OCI-LY7 (cell line): ENCODE data around the gene CLPTM1. TPM values are rescaled to one million over a fixed set of nuclear protein-coding genes. Genes with fewer than 3 reads are reported as not detected.

Experiments
- BruUV-seq: library from RNA; stranded (reverse); fragments of 400-500 nt; replicated peaks from 2 replicates; lab custom pipeline; 2021; lab: Mats Ljungman, UMichigan
- CTCF ChIA-PET: fragments of 300-600 bp; sonication (Branson Sonifier 250); formaldehyde crosslinking; loops from one replicate; lab custom pipeline; 2022; ENCODE audit warnings: antibody characterized with exemption; ENCODE audit not compliant: unreplicated experiment; lab: Charles Lee
- POLR2A ChIA-PET: fragments of 300-600 bp; sonication (Branson Sonifier 250); formaldehyde crosslinking; loops from one replicate; lab custom pipeline; 2022; ENCODE audit warnings: antibody characterized with exemption; lab: Charles Lee
- DNase-seq: peaks from one replicate; pipeline ENCODE4 v3.0.0-alpha.2; 2015; ENCODE audit warnings: low spot score
- H2AFZ ChIP-seq: fragments of 200-600 bp; sonication (generic), shearing (Covaris generic); 2 replicates; pipeline ENCODE4 v1.6.1; 2014; ENCODE audit warnings: mild to moderate bottlenecking, antibody characterized with exemption, low read length, moderate library complexity
- H3K27ac ChIP-seq: fragments of 200-600 bp; sonication (generic); 2 replicates; pipeline ENCODE4 v1.5.1; 2014; ENCODE audit warnings: mixed run types, low read depth, mild to moderate bottlenecking, moderate library complexity, low read length, inconsistent platforms; ENCODE audit not compliant: poor library complexity, severe bottlenecking
- H3K36me3 ChIP-seq: fragments of 200-600 bp; sonication (generic); 2 replicates; pipeline ENCODE4 v1.6.1; 2014; ENCODE audit warnings: mild to moderate bottlenecking, antibody characterized with exemption, low read length, moderate library complexity, mixed read lengths; ENCODE audit not compliant: insufficient read depth
- H3K4me1 ChIP-seq: fragments of 200-600 bp; sonication (generic); 2 replicates; pipeline ENCODE4 v1.5.1; 2014; ENCODE audit warnings: mild to moderate bottlenecking, low read length; ENCODE audit not compliant: insufficient read depth, poor library complexity, severe bottlenecking
- H3K4me2 ChIP-seq: fragments of 200-600 bp; sonication (generic); 2 replicates; pipeline ENCODE4 v1.6.1; 2014; ENCODE audit warnings: mild to moderate bottlenecking, low read length
- H3K4me3 ChIP-seq: fragments of 200-600 bp; sonication (generic); 2 replicates; pipeline ENCODE4 v1.5.1; 2014; ENCODE audit warnings: mild to moderate bottlenecking, low read depth, low read length; ENCODE audit not compliant: poor library complexity, severe bottlenecking
- H3K79me2 ChIP-seq: fragments of 200-600 bp; sonication (generic); 2 replicates; pipeline ENCODE4 v1.6.1; 2016; ENCODE audit warnings: low read depth, mild to moderate bottlenecking, low read length, moderate library complexity, mixed read lengths; ENCODE audit not compliant: insufficient read depth
- H3K9me2 ChIP-seq: fragments of 200-600 bp; sonication (generic); 2 replicates; pipeline ENCODE4 v1.6.1; 2016; ENCODE audit warnings: mild to moderate bottlenecking, low read length, mixed read lengths; ENCODE audit not compliant: insufficient read depth
- H3K9me3 ChIP-seq: fragments of 200-600 bp; sonication (generic); 2 replicates; pipeline ENCODE4 v1.6.1; 2014; ENCODE audit warnings: mild to moderate bottlenecking, mixed run types, low read length, mixed read lengths
- H4K20me1 ChIP-seq: fragments of 200-600 bp; sonication (generic); 2 replicates; pipeline ENCODE4 v1.6.1; 2014; ENCODE audit warnings: mild to moderate bottlenecking, antibody characterized with exemption, low read length, moderate library complexity, mixed read lengths; ENCODE audit not compliant: insufficient read depth
- CTCF ChIP-seq: fragments of 200-600 bp; sonication (generic); conservative IDR thresholded peaks from 2 replicates; pipeline ENCODE4 v1.5.1; 2014; ENCODE audit warnings: mild to moderate bottlenecking, antibody characterized with exemption, low read length, moderate library complexity, mixed read lengths
- EZH2phosphoT487 ChIP-seq: fragments of 200-600 bp; sonication (generic); IDR thresholded peaks from 2 replicates; pipeline ENCODE4 v1.6.1; 2018; ENCODE audit warnings: low read depth, borderline replicate concordance, mild to moderate bottlenecking, mixed run types, antibody characterized with exemption, low read length, moderate library complexity, mixed read lengths
- intact Hi-C: fragments of 100-400 bp; cut with micrococcal nuclease; formaldehyde crosslinking; loops from one replicate; pipeline ENCODE4 v1.10.0; 2022; ENCODE audit not compliant: unreplicated experiment
- total RNA-seq, 2 experiments: library from RNA; depleted of rRNA in 1 of 2; stranded (reverse); fragments of >200 nt in 1 of 2; shearing (Covaris generic) in 1 of 2; gene quantifications; 2 replicates each; pipeline ENCODE4 v1.2.3, GENCODE V29; 2014 to 2022

Gene CLPTM1
- total RNA-seq, 2 experiments from 2014 or later = 34.0 to 70.3 TPM

- TF ChIP-seq EZH2phosphoT487 (no peak), CTCF (no peak)
- H3K9me3 ChIP-seq = no peaks in the 10 kb centered on the region
- H4K20me1 ChIP-seq = no peaks in the 10 kb centered on the region
- DNase-seq = no peak
- no TSS peak for BruUV-seq
- no peak overlapping the region for H3K27ac ChIP-seq
- H2AFZ ChIP-seq = no peak overlapping the region
- no peaks in the 10 kb centered on the region for H3K79me2 ChIP-seq
- no peaks in the 10 kb centered on the region for H3K9me2 ChIP-seq
- no peak overlapping the region for H3K4me2 ChIP-seq
- H3K36me3 ChIP-seq = peaks cover 63% of the 10 kb centered on the region
- H3K4me1 ChIP-seq = peaks cover 64% of the 10 kb centered on the region
- H3K4me3 ChIP-seq = no peak overlapping the region
- CTCF ChIA-PET = no interaction called here
- intact Hi-C loops = no loop called here
- POLR2A ChIA-PET = interaction anchor here (0.6 kb wide), 1 partner anchor 213 kb away, joined by 4 read pairs; no protein-coding TSS in a partner anchor
These were observed 37.4 kb downstream of the CLPTM1 start for GRCh38 chr19:44992336-44993163.

GRCh38 chr19:44993526-44993925, 38.3 kb downstream of the CLPTM1 start:
- no peaks in the 10 kb centered on the region for H4K20me1 ChIP-seq
- TF ChIP-seq EZH2phosphoT487 = no peak
- TF ChIP-seq CTCF = no peak
- no peak for DNase-seq
- BruUV-seq = no TSS peak
- H2AFZ ChIP-seq = no peak overlapping the region
- peak overlapping the region; percentile 61 for H3K27ac ChIP-seq
- intact Hi-C loops = no loop called here
- peaks cover 54% of the 10 kb centered on the region for H3K36me3 ChIP-seq
- H3K4me2 ChIP-seq = no peak overlapping the region
- peaks cover 71% of the 10 kb centered on the region for H3K4me1 ChIP-seq
- CTCF ChIA-PET = no interaction called here
- H3K4me3 ChIP-seq = no peak overlapping the region
- POLR2A ChIA-PET = no interaction called here
- no peaks in the 10 kb centered on the region for H3K79me2 ChIP-seq
- no peaks in the 10 kb centered on the region for H3K9me2 ChIP-seq
- no peaks in the 10 kb centered on the region for H3K9me3 ChIP-seq

DNA sequence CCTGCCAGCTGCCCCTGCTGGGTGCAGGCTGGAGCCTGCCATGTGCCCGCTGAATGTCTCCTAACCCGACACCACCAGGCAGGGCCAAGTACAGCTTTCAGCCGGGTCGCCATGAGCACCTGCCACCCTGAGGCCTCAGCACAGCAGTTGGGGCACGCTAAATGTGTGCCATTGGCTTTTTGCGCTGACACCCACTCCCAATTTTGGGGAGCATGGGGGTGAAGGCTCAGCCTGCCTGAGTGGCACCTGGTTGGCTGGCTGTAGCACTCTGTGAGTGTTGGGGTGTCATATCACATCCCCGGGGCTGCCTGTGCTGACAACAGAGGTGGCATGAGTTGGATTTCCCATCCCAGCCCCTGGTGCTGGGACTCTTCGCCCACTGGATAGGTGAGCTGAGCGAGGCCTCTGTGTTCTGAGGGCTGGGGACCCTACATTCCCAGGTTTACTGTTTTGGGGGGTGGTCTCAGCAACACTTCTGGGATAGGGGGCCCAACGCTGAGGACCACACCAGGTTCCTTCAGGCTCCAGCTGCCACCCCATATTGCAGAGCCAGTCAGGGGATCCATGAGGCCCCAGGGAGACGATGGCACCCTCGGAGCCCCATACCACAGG, 38.9 kb downstream of the CLPTM1 start:
- no peaks in the 10 kb centered on the region for H3K79me2 ChIP-seq
- CTCF ChIA-PET = no interaction called here
- BruUV-seq = no TSS peak
- peak overlapping the region; percentile 61 for H3K27ac ChIP-seq
- H2AFZ ChIP-seq = no peak overlapping the region
- POLR2A ChIA-PET = interaction anchor here (0.7 kb wide), 1 partner anchor 16 kb away, joined by 3 read pairs; no protein-coding TSS in a partner anchor
- no peaks in the 10 kb centered on the region for H3K9me3 ChIP-seq
- H3K9me2 ChIP-seq = no peaks in the 10 kb centered on the region
- no peak overlapping the region for H3K4me3 ChIP-seq
- H3K4me2 ChIP-seq = peak overlapping the region; percentile 46; the same call in 1 of the 2 replicates
- no peak for DNase-seq
- peaks cover 49% of the 10 kb centered on the region for H3K36me3 ChIP-seq
- H3K4me1 ChIP-seq = peaks cover 70% of the 10 kb centered on the region
- no peaks in the 10 kb centered on the region for H4K20me1 ChIP-seq
- no peak for TF ChIP-seq CTCF
- TF ChIP-seq EZH2phosphoT487 = no peak
- intact Hi-C loops = no loop called here
